Fibroblast of pulmonary artery (primary cell): ENCODE results near the gene FOLR3.

Experiments
- DNase-seq: peaks from one replicate; pipeline ENCODE4 v3.0.0-alpha.2; 2010; ENCODE audit warnings: low read depth
- H3K4me3 ChIP-seq: replicated peaks from 2 replicates; pipeline ENCODE4 v1.5.1; 2011; ENCODE audit warnings: low read depth, mild to moderate bottlenecking, control low read depth, low read length, moderate library complexity
- CTCF ChIP-seq: IDR thresholded peaks from 2 replicates; pipeline ENCODE4 v1.5.1; 2011; ENCODE audit warnings: mild to moderate bottlenecking, control low read depth, low read length, inconsistent platforms; ENCODE audit errors: missing control alignments

The FOLR3 gene

GRCh38 chr11:72102631-72102945 is 32.9 kb upstream of the FOLR3 start:
- peak overlapping the region; percentile 94 for H3K4me3 ChIP-seq
- no peak for DNase-seq
- no peak for TF ChIP-seq CTCF

- H3K4me3 ChIP-seq: peak within 1 kb of the TSS; percentile 94
- peak; percentile 41 for TF ChIP-seq CTCF
- DNase-seq: peak; percentile 100
These were observed 32.4 kb upstream of the FOLR3 start, which contains the start of gene LAMTOR1 for GRCh38 chr11:72102946-72103753. Gene LAMTOR1 (minus strand): TSS chr11:72103297. CDS start chr11:72103224, 73 bp downstream.

GRCh38 chr11:72103754-72104167 is 31.8 kb upstream of the FOLR3 start:
- peak overlapping the region; percentile 28 for H3K4me3 ChIP-seq
- DNase-seq: no peak
- TF ChIP-seq CTCF: no peak

- no peak for DNase-seq
- no peak for TF ChIP-seq CTCF
- no peak within 1 kb of the TSS for H3K4me3 ChIP-seq
These were observed 29.6 kb upstream of the FOLR3 start, which contains the start of gene TOMT for GRCh38 chr11:72105888-72106287. Gene TOMT (plus strand): TSS chr11:72105924. CDS start chr11:72105952, 28 bp downstream.

- DNase-seq: no peak
- TF ChIP-seq CTCF: no peak
- H3K4me3 ChIP-seq: peak overlapping the region; percentile 77
These were observed 24.0 kb upstream of the FOLR3 start for GRCh38 chr11:72111300-72112142.

- DNase-seq: peak; percentile 100
- peak within 1 kb of the TSS; percentile 77 for H3K4me3 ChIP-seq
- TF ChIP-seq CTCF: no peak
These were observed 23.2 kb upstream of the FOLR3 start, which contains the start of gene ANAPC15 for GRCh38 chr11:72112143-72112977. Gene ANAPC15 (minus strand): TSS chr11:72112695. CDS start chr11:72111276, 1,419 bp downstream.
